Inflammatory macrophage (primary cell): ENCODE measurements around the gene TNNI3.

ENCODE experiments used
- DNase-seq, 2 donors: peaks; one replicate each; pipeline ENCODE4 v3.0.0-alpha.2; 2020 to 2022
- total RNA-seq, 18 experiments: gene quantifications; one replicate each; lab custom pipeline; 2026; ENCODE audit warnings: mixed read lengths in 6 of 18, inconsistent platforms in 2 of 18; lab: John Stamatoyannopoulos, UW

The TNNI3 gene
- total RNA-seq = 0 to 0.13 (median 0) reads per million in 18 experiments

DNA sequence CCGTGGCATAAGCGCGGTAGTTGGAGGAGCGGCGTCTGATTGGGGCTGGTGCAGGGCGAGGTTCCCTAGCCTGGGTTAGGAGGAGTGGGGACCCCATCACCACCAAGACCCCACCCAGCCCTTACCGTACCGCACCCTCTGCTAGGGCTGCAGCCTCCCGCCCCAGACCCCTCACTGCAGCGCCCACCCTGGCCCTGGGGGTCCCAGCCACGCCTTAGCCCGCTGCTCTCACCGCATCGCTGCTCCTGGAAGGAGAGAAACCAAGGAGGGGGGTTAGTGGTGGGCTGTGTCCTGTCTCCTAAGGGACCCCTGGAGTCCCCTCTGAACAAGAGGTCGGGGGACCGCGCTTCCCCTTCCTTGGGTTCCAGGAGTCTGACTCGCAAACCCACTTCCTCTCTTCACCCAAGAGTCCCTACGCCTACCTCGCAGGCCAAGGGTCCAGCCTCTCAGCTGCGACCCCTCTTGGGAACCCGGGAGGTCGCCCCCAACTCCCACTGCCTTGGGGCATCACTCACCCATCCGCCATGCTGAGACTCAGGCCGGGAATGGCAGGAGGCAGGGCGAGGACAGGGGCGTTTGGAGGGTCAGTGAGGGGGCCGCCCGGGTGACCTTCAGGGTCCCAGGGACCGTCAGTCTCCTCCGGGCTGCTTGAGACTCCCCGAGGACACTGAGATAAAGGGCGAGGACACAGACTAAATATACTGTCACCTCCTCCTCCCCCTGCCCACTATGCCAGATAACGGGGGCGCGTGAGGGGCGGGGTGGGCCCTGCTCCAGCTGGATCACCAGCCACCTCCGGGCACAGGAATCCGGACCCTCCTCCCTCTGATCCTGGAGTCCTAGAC lies at the start of gene TNNI3:
Gene TNNI3, minus strand, starts transcription at position 669 of the 845 bp plus-strand sequence. Its CDS starts 143 bp downstream, at position 526.
- DNase-seq = no peak

DNA sequence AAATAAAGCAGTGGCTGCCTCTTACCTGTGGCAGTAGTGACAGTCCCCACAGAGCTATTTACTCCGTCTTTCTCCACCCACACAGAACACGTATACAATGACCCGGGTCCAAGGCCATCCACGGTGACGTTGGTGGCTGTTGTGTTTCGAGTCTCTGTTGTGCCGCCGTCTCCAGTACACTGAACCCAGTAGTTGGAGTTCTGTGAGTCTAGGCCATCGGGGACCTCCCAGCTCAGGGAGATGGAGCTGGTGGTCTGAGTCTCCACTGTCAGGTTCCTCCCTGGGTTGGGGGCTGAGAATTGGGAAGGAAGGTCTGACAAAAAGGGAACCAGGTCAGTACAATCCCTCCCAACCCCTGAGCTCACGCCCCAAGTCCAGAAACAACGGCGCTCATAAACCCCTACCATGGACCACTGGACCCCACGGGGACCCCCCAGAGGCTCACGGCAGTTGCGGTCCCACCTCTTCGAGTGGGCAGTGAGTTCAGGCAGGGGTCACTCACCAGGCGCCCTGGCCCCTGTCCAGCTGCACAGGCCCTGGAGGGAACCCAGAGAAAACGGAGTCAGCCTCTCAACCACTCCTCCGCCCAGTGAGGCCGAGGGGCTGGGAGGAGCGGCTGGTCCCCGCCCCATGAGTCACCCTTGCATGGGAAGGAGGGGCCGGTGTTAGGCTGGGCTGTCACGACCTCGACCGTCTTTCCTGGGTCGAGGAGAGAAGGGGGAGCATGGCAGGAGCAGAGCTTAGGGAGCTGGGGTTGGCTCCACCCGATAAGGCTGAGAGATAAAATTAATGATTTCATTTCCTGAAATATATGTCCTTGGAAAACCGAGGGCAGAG lies 49.4 kb upstream of the TNNI3 start:
- peak; percentile 65 to 77 for DNase-seq

DNA sequence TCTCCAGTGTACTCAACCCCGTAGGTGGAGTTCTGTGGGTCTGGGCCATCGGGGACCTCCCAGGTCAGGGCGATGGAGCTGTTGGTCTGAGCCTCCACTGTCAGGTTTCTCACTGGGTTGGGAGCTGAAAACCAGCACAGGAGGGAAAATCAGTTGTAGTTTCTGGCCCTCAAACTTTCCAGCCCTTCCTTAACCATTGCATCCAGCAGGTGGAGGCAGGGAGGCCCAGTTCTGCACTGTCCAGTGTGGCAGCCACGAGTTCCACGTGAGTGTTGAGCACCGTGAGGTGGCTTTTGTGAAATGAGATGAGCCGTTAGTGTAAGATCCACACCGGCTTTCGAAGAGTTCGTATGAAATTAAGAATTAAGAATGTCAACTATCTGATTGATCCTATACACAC lies 44.7 kb upstream of the TNNI3 start:
- peak; percentile 11 to 28 for DNase-seq

GRCh38 chr19:55199620-55200204 lies 42.2 kb upstream of the TNNI3 start:
- DNase-seq = no peak

DNA sequence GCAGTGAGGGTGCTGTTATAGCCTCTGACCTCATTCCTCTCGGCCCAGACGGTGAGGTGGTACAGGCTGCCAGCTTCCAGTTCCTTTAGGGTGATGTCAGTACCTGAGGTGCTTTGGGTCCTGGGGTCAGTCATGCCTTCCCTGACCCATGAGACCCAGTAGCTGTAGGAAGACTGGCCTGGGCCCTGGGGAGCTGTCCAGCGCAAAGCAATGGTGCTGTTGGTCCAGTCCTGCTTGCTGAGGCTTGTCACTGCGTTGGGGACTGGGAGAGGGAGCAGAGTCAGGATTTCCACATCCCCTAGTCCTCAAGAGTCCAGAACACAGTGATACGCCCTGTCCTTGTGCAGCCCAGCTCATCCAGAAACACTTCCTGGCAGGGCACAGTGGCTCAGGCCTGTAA lies 41.1 kb upstream of the TNNI3 start:
- no peak for DNase-seq

DNA sequence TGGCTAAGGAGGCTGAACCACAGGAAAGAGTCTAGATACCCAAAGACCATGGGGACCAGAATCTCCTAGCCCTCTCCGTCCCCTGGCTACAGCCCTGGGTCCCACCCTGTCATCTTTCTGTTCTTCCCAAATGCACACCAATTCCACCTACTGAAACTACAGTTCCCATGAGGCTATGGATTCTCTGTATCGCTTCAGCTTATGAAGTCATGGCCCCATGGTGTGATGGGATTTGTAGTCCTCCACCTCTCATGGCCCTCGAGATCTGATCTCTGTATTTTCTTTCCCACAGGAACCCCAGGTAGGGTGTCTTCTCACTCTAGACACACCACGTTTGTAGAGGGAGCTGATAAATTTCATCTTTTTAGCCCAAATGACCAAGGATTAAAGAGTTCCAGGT lies 40.0 kb upstream of the TNNI3 start:
- peak; percentile 8 to 13 for DNase-seq

- DNase-seq = no peak
Observed at GRCh38 chr19:55196803-55197202, 39.3 kb upstream of the TNNI3 start.

DNA sequence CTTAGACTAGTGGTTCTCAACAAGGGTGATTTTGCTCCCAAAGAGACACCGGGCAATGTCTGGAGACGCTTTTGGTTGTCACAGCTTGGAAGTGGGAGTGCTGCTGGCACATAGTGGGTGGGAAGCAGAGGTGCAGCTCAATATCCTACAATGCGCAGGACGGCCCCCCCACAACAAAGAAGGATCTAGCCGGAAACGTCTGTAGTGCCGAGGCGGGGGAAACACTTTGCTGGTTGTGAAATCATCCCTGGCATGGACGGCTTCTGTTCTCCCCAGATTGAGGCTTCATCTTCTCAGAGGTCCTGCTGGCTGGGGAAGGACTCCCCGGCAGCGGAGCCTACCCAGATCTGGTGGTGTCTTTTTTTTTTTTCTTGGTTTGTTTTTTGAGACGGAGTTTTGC lies 35.9 kb upstream of the TNNI3 start:
- peak in 1 of 2 donors; percentile 44 for DNase-seq

DNA sequence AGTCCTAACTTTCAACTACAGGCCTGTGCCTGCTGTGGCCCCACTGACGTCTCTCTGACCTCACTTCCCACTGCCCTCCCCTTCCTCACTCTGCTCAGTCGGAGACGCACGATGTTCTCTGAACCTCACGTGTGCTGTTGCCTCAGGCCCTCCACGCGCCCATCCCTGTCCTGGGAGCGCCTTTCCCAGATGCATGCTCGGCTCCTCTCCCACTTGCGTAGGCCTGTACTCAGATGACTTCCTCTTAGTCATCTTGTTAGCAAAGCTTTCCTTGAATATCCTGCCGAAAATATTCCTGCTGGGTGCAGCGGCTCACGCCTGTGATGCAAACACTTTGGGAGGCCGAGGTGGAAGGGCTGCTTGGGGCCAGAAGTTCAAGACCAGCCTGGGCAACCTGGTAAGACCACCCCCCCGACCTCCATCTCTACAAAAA lies 31.9 kb upstream of the TNNI3 start:
- DNase-seq = peak; percentile 51 to 80

DNA sequence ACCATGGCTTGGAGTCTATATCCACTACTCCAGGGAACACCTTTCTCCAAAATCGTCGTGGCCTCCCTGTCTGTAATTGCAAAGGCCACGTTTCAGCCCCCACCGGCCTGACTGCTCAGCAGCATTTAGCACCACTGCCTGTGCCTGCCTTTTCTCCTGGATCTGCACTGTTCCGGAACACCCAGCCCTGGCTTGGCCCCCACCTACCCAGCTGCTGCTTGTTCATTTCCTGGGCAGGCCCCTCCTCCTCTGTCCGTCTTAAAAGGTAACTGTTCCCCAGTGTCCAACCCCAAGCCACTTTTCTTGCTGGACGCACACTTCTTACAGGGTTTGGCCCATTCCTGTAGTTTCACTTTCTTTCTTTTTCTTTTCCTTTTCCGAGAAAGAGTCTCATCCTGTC lies 31.1 kb upstream of the TNNI3 start:
- no peak for DNase-seq

- DNase-seq = no peak
Observed at GRCh38 chr19:55186080-55186479, 28.5 kb upstream of the TNNI3 start.

GRCh38 chr19:55181740-55182139 lies 24.2 kb upstream of the TNNI3 start:
- no peak for DNase-seq

GRCh38 chr19:55179606-55180484 lies 22.3 kb upstream of the TNNI3 start, which contains the start of gene SYT5:
Gene SYT5, minus strand, starts transcription at chr19:55180289. Its CDS starts 1,248 bp downstream, at chr19:55179041.
- DNase-seq = peak; percentile 27 to 44

DNA sequence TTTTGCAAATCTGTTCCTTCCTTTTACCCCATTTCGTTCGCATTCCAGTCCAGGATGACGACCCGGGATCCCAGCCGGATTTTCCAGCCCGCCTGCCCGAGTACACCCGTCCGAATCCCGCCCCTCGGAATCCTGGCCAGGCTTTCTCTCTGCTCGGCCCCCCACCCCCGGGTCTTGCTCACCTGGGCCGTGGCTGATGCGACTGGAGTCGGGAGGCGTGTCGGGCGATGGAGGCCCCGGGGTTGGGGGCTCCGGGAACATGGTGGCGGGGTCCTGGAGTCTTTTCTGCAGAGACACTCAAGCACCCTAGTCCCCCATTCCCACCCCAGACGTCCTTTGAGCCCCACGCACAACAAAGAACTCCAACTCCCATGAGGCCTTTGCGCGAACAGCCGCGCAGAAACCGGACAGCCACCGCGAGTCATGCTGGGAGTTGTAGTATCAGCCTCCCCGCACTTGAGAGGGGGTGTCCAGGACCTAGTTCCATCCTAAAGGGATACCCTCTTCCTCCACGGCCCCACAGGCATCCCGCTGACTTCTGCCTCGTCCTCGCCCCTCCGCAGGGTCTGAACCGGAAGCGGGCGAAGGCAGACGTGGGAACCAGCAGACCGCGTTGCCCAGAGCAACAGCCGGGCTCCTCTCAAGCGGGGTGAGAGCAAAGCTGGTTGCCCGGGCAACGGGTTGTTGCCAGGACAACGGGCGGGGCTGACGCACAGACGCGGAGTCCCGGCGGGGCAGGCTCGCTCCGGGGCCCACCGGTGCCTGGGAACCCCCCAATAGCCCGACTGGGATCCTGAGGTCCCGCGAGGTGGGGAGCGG lies 21.5 kb upstream of the TNNI3 start:
- DNase-seq = peak; percentile 28 to 42

GRCh38 chr19:55176076-55176475 lies 18.5 kb upstream of the TNNI3 start:
- no peak for DNase-seq

GRCh38 chr19:55175117-55175867 lies 17.8 kb upstream of the TNNI3 start:
- DNase-seq = no peak

DNA sequence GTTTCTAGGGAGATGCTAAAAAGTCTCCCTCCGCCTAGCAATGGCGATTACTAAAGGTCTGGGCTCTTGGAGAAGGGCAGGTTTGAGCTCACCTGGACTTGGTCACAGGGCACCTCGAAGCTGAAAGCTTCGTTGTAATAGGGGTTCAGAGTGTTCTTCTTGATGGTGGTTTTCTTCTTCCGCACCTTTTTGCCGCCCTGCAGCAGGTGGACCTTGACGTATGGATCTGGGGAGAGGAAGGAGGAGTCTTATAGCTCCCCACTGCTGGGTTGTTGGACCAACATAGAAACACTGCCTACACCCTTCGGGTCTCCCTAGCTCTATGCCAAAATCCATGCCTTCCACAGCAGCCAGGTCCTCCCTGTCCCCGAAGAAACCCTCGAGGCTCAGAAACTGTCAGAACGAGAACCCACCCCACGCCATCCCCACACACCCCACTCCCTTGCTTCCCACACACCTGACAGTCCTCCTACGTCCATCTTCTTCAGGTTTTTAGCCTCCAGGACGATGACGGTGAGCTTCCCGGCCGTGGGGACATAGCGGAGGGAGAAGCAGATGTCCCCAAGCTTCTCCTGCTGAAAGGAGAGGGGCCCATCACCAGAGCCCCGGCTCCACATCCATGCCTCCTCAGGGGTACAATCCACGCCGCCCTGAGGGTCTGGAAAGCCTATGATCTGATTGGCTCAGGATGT lies 17.0 kb upstream of the TNNI3 start:
- DNase-seq = no peak

DNA sequence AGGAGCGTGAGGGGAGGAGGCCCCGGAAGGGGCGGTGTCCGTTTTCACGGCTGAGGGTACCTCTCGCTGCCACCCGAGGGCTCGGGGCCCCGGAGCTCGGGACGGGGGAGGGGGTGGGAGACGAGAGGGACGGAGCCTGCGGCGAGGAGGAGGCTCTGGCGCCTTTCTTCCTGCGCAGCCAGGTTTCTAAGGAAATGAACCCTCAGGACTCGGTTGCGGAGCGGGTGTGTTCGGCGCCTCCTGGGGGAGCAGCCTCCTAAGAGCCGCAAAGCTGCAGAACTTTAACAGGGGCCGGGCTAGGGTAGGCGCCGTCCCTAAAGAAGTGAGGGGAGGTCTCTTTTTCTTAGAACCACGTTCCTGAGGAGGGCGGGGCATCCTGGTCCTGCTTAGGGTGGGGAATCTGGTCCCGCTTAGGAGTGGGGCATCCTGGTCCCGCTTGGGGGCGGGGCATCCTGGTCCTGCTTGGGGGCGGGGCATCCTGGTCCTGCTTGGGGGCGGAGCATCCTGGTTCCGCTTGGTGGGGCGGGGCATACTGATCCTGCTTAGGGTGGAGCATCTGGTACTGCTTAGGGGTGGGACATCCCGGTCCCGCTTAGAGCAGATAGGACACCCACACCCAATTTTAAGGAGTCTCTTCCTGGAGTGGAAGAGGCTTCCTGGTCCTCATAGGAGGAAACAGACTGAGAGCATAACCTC lies 16.3 kb upstream of the TNNI3 start:
- DNase-seq = peak; percentile 9 to 11

DNA sequence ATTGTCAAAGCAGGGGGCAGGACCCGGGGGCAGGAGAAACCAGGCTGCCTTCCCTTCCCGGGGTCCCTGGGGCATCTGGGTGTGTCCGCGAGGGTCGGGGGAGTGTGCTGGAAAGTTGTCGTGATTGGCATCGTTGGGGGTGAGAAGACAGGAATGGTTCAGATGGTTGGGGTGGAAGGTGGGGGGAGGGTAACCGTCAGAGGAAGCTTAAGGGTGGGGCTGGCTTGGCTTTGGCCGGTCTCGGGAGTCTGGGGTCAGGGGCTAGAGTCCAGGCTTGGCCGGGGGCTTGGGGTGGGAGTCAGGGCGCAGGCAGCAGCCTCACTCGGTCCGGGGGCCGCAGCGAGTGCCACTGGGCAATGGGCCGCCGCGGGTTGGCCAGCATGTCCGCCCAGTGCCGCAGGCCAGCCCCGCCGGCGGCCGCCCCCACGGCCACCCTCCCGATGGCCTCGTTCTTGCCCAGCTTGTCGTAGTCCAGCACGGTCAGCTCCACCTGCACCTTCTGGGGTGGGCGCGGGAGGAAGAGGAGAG lies 15.7 kb upstream of the TNNI3 start:
- DNase-seq = no peak
